GM21360 (cell line): ENCODE measurements around the gene PGBD2.
"Not testable (repeated sequence)": the region's sequence is repeated elsewhere in the genome, so short reads cannot be mapped to it uniquely, and the experiment has no call there.

Experiments used
- ATAC-seq: cut with Tn5 transposase; IDR thresholded peaks from one replicate; pipeline ENCODE4 v1.9.1; 2021; ENCODE audit warnings: mild to moderate bottlenecking, moderate library complexity; ENCODE audit not compliant: unreplicated experiment

PGBD2 gene

GRCh38 chr1:248906009-248906752, at the start of gene PGBD2:
TSS of gene PGBD2 (plus strand) at chr1:248906235. CDS start at chr1:248913863, 7,628 bp downstream.
- peak; percentile 93 for ATAC-seq

GRCh38 chr1:248857201-248857600, 48.8 kb upstream of the PGBD2 start:
- no peak for ATAC-seq

- ATAC-seq: peak; percentile 3
Measured at GRCh38 chr1:248857749-248858095, 48.3 kb upstream of the PGBD2 start.

- ATAC-seq: peak; percentile 34
Measured at GRCh38 chr1:248858096-248858890, 47.7 kb upstream of the PGBD2 start.

GRCh38 chr1:248858891-248859889, 46.8 kb upstream of the PGBD2 start, which contains the start of gene ZNF692:
TSS of gene ZNF692 (minus strand) at chr1:248859085. CDS start at chr1:248858309, 776 bp downstream.
- peak; percentile 77 for ATAC-seq

- ATAC-seq: no peak
Measured at GRCh38 chr1:248860007-248860406, 46.0 kb upstream of the PGBD2 start.

- no peak for ATAC-seq
Measured at GRCh38 chr1:248861616-248862015, 44.4 kb upstream of the PGBD2 start.

- ATAC-seq: peak; percentile 1
Measured at GRCh38 chr1:248862695-248862997, 43.4 kb upstream of the PGBD2 start.

- ATAC-seq: peak; percentile 58
Measured at GRCh38 chr1:248862998-248863881, 42.8 kb upstream of the PGBD2 start.

GRCh38 chr1:248871837-248872401, 34.1 kb upstream of the PGBD2 start:
- no peak for ATAC-seq

- peak; percentile 43 for ATAC-seq
Measured at GRCh38 chr1:248872752-248873408, 33.2 kb upstream of the PGBD2 start.

GRCh38 chr1:248873409-248873992, 32.5 kb upstream of the PGBD2 start:
- ATAC-seq: peak; percentile 75

GRCh38 chr1:248873993-248874533, 32.0 kb upstream of the PGBD2 start:
- ATAC-seq: peak; percentile 58

GRCh38 chr1:248881261-248881660, 24.8 kb upstream of the PGBD2 start:
- no peak for ATAC-seq

GRCh38 chr1:248882427-248882826, 23.6 kb upstream of the PGBD2 start:
- not testable (repeated sequence) for ATAC-seq

GRCh38 chr1:248884632-248885295, 21.3 kb upstream of the PGBD2 start:
- no peak for ATAC-seq

- ATAC-seq: no peak
Measured at GRCh38 chr1:248885646-248886045, 20.4 kb upstream of the PGBD2 start.
